Skin of body (tissue), 2 donors: ENCODE data around the gene SLC19A1. TPM values are rescaled to one million over a fixed set of nuclear protein-coding genes. Genes with fewer than 3 reads are reported as not detected.

ENCODE experiments used
- DNase-seq: peaks from one replicate; lab custom pipeline; 2025; lab: John Stamatoyannopoulos, UW
- total RNA-seq: library from RNA; depleted of rRNA; stranded (reverse); fragments of >200 nt; gene quantifications from one replicate; pipeline ENCODE4 v1.2.3, GENCODE V29; 2014

SLC19A1 gene
- total RNA-seq, 1 donor from 2014 or later = 7.7 TPM

DNA sequence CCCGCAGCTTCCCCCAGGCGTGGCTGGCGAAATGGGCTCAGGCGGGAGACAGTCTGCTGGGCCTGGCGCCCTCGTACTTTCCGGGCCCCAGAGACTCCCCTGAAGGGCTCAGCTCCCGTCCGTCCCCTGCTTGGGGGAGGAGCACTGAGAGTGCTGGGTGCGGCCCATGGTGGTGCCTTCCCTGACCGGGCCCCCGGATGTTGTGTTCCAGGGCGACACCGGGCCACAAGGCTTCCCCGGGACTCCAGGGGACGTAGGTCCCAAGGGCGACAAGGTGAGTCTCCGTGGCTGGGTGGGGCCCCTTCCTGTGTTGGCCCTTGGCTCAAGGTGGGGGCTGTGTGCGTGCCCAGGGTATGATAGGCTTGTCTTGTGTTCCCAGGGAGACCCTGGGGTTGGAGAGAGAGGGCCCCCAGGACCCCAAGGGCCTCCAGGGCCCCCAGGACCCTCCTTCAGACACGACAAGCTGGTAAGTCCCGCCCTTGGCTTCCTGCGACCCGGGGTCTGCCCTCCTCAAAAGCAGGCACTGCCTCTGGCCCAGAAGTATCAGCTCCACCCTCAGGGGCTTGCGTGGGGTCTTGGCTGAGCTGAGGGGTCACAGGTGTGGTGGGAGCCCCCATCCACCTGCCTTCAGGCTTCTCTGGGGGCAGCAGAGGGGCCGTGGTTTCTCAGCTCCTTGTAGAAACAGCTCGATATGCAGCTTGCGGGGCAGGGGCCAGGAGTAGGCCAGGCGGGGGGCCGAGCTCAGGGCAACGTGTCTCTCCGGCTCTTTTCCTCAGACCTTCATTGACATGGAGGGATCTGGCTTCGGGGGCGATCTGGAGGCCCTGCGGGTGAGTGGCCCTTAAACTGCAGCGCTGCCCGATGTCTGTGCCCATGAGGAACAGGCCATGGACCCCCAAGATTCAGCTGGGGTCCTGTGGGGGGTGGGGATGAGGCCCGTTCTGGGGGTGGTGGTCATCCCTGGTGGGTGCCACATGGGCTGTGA, 62.3 kb downstream of the SLC19A1 start:
- DNase-seq = no peak

GRCh38 chr21:45478816-45479669, 63.2 kb downstream of the SLC19A1 start:
- no peak for DNase-seq

- DNase-seq = peak; percentile 33
Measured at GRCh38 chr21:45478115-45478801, 64.0 kb downstream of the SLC19A1 start.

DNA sequence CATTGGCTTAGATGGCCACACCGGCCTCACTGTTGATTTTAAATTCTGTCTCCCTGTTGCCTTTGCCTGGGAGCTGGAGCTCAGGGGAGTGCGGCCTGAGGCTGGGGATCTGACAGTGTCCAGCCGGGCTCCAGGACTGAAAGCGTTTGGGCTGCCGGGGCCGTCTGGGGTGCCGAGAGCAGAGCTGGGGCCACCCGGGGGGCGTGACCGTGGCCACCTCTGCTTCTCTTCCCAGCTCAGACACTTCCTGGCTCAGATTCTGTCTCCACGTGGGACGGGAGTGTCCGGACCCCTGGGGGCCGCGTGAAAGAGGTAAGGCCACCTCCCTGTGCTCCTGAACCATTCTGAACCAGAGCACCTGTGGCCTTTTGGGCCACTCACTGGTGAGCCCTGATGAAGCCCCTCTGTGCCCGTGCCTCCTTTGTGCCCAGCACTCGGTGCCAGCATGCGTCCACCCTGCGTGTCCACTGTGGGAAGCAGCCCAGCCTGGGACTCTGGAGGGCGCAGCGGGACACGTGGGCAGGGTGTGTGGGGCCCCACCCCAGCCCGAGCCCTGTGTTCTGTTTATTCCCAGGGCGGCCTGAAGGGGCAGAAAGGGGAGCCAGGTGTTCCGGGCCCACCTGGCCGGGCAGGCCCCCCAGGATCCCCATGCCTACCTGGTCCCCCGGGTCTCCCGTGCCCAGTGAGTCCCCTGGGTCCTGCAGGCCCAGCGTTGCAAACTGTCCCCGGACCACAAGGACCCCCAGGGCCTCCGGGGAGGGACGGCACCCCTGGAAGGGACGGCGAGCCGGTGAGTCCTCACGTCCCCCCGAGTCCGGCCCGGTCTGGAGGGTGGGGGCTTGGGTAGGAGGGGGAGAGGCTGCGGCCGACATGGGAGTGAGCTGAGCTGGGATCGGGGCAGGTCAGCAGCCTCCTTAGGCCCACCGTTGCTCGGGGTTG, 64.8 kb downstream of the SLC19A1 start:
- DNase-seq = no peak

DNA sequence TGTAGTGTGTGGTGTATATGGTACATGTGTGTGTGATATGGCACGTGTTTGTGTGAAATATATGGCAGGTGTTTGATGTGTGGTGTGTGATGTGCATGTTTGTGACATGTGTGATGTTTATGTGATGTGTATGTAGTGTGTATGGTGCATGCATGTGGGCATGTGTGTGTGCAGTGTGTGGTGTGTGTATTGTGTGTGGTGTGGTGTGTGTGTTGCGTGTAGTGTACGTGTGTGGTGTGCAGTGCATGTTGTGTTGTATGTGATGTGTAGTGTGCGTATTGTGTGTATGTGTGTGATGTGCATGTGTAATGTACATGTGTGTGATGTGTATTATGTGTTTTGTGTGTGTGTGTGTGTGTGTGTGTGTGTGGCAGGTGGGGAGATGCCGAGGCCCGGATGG, 65.7 kb downstream of the SLC19A1 start:
- no peak for DNase-seq

- DNase-seq = no peak
Measured at GRCh38 chr21:45475797-45476570, 66.3 kb downstream of the SLC19A1 start.

DNA sequence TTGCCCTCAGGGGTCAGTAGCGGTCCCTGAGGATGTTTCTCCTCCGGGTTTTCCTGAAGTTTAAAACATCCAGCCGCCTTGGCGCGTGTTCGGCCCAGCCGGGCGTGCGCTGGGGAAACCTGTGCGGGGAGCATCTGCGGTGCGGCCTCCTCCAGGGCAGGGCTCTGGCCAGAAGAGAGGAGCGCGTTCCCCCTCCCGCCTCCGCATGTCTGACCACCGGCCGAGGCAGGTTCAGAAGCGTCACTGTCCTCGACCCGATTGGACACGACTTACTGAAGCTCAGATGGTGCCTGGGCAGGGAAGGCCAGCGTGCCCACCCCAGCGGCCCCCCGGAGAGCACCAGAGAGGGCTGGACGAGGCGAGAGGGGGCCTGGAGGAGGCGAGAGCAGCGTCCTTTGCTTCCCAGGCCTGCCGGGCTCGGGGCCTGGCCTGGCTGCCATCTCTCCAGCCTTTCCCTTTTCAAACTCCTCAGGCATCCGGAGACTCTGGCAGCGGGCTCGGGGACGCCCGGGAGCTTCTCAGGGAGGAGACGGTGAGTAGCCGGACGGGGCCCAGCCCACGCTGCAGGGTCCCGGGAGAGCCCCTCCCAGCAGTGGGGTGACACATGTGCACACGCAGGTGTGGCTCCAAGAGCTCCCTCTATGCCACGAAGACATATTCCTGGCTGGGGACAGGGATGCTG, 67.1 kb downstream of the SLC19A1 start:
- DNase-seq = no peak

DNA sequence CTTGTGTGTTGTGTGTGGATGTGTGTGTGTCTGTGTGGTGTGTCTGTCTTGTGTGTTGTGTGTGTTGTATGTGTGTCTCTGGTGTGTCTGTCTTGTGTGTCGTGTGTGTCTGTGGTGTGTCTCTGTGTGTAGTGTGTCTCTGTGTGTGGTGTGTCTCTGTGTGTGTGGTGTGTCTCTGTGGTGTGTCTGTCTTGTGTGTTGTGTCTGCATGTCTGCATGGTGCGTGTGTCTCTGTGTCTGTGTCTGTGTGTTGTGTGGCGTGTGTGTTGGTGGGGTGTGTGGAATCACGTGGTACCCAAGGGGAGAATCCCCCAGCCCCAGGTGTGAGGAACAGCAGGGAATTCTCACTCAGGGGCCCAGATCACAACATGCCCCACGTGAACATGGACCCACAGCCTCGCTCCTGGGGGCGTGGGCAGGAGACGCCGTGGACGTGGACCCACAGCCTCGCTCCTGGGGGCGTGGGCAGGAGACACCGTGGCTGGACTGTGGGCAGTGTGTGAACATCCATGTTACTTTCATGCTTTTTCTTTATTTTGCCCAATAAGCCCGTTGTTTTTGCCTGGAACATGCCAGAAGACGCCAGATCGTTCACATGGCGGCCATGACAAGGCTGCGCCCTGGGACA, 67.8 kb downstream of the SLC19A1 start:
- DNase-seq = no peak

DNA sequence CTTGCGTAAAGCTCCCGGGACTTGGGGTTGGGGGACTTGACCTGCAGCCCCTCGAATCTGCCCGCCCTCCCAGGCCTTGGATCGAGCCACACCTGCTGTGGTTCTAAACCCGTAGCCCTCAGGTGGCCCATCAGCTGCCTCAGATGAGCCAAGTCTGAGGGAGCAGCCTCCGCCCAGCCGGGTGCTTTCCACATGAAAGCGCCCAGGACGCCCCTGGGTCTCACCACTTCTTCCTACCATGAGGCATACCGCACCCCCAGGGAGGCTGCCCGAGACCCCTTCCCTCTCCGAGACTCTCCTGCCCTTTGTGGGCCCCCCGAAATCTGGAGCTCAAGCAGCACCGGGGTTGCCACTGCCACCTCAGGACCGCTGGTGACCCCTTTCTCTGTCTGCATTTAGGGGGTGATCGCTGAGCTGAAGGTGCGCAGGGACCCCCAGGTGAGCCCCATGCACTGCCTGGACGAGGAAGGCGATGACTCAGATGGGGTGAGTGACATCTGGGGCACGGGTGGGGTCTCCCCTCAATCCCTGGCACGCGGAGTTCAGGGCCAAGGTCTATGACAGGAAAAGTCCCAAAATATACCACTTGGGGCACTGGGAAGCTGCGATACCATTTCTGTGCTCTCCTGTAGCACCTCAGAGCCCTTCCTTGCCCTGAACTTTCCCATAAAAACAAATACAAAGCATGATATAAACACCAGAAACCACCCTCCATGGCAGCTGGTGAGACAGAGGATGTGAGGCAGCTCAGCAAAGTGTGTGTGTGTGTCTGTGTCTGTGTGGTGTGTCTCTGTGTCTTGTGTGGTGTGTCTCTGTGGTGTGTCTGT, 68.5 kb downstream of the SLC19A1 start:
- DNase-seq = no peak

- no peak for DNase-seq
Measured at GRCh38 chr21:45472445-45473365, 69.5 kb downstream of the SLC19A1 start.

- peak; percentile 91 for DNase-seq
Measured at GRCh38 chr21:45471525-45472221, 70.6 kb downstream of the SLC19A1 start.

DNA sequence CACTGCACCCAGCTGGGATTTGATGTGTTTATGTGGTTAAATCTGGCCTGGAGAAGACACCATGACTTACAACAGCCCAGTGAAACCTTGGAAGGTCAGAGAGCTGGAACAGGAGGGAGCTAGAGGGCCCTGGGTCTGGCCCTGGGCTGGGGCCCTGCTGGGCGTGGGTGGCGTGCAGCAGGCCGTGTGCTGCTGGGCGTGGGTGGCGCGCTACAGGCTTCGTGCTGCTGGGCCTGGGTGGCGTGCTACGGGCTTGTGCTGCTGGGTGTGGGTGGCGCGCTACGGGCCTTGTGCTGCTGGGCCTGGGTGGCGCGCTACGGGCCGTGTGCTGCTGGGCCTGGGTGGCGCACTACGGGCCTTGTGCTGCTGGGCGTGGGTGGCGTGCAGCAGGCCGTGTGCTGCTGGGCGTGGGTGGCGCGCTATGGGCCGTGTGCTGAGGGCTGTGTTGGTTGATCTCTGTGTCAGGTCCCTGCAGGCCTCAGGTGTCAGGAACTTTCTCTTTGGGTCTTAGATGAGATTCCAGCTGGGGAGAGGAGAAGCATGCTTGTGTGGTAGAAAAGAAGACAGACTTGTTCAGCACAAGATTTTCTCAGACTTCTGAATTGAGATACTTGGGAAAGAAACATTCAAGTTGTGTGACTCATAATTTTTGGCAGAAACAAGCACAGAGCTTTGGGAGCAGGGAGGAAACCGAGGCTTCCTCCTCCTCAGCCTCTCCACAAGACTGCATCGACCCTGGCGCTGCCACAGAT, 71.3 kb downstream of the SLC19A1 start:
- DNase-seq = peak; percentile 92

- no peak for DNase-seq
Measured at GRCh38 chr21:45470087-45470515, 72.1 kb downstream of the SLC19A1 start.

- DNase-seq = no peak
Measured at GRCh38 chr21:45469273-45470086, 72.8 kb downstream of the SLC19A1 start.

- DNase-seq = no peak
Measured at GRCh38 chr21:45468971-45469272, 73.3 kb downstream of the SLC19A1 start.
